Hepatocyte (in vitro differentiated cells): ENCODE results near the gene RABL6.

Experiments
- EZH2 ChIP-seq: fragments of 200-600 bp; sonication (generic); IDR thresholded peaks from 2 replicates; pipeline ENCODE4 v1.6.1; 2016; ENCODE audit warnings: antibody characterized with exemption, mild to moderate bottlenecking, borderline replicate concordance
- EZH2phosphoT487 ChIP-seq: fragments of 200-600 bp; sonication (generic); IDR thresholded peaks from one replicate; pipeline ENCODE4 v1.6.1; 2018; ENCODE audit warnings: antibody characterized with exemption, mild to moderate bottlenecking, low read depth, moderate library complexity; ENCODE audit not compliant: unreplicated experiment, severe bottlenecking
- TF ChIP-seq, protein P1 (sequence below): fragments of 200-600 bp; sonication (generic); IDR thresholded peaks from 2 replicates; pipeline ENCODE4 v1.5.1; 2016; ENCODE audit warnings: antibody characterized with exemption, mild to moderate bottlenecking; ENCODE audit not compliant: poor library complexity

GRCh38 chr9:136853596-136854112 is 45.9 kb downstream of the RABL6 start:
- TF ChIP-seq, protein P1, sequence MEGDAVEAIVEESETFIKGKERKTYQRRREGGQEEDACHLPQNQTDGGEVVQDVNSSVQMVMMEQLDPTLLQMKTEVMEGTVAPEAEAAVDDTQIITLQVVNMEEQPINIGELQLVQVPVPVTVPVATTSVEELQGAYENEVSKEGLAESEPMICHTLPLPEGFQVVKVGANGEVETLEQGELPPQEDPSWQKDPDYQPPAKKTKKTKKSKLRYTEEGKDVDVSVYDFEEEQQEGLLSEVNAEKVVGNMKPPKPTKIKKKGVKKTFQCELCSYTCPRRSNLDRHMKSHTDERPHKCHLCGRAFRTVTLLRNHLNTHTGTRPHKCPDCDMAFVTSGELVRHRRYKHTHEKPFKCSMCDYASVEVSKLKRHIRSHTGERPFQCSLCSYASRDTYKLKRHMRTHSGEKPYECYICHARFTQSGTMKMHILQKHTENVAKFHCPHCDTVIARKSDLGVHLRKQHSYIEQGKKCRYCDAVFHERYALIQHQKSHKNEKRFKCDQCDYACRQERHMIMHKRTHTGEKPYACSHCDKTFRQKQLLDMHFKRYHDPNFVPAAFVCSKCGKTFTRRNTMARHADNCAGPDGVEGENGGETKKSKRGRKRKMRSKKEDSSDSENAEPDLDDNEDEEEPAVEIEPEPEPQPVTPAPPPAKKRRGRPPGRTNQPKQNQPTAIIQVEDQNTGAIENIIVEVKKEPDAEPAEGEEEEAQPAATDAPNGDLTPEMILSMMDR = no peak
- TF ChIP-seq EZH2 = no peak
- no peak for TF ChIP-seq EZH2phosphoT487
